ENCODE results near the gene MAD1L1.

GRCh38 chr7:2159176-2159520 lies 73.6 kb downstream of the MAD1L1 start:
- TF ChIP-seq POLR2A (IDR thresholded peaks at IDR 0.05) (no peak), CTCF (IDR thresholded peaks at IDR 0.05) (no peak), EP300 (IDR thresholded peaks at IDR 0.05) (no peak)
